ENCODE measurements around the gene OR1N2. TPM values are rescaled to one million over a fixed set of nuclear protein-coding genes. Genes with fewer than 3 reads are reported as not detected.

Gene OR1N2
- total and polyA plus RNA-seq, 2 of the 8 experiments (the other 6 are each of a cell fraction or from before 2014, with no cell fraction given), result not detected

DNA sequence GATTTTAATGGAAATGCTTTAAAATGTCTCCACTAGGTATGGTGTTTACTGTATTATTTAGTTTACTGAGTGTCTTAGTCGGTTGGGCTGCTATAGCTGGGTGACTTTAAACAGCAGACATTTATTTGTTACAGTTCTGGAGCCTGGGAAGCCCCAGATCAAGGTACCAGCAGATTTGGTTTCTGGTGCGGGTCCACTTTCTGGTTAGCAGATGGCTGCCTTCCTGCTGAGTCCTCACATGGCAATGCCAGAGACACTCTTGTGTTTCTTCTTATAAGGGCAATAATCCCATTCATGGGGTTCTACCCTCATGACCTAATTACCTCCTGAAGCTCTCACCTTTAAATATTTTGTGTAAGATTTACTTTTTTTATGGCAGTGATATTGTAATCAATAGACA lies 34.7 kb upstream of the OR1N2 start:
- H3K18ac ChIP-seq (ENCODE audit: extremely low read depth, low read length), result no peak overlapping the region
- no peak overlapping the region for H3K14ac ChIP-seq (ENCODE audit: insufficient read length)
- no peak overlapping the region for H2BK120ac ChIP-seq (replicated peaks; ENCODE audit: low read depth, low read length)
- H3K79me1 ChIP-seq (ENCODE audit: low read depth, low read length), result no peaks in the 10 kb centered on the region
- no peak overlapping the region for H2BK5ac ChIP-seq (ENCODE audit: low read depth, low read length)
- 61% methylated on average over 2 of the region's 2 CpGs; no CpG with 5 or more reads in 1 of the 2 experiments for WGBS, 2 experiments (ENCODE audit: extremely low coverage in 1 of 2, insufficient coverage in 1 of 2, insufficient read length in 1 of 2, insufficient replicate concordance in 2 of 2, low coverage in 1 of 2, low lambda C conversion rate in 2 of 2, missing lambda C conversion rate in 1 of 2)
- no peak overlapping the region for H4K5ac ChIP-seq (ENCODE audit: insufficient read length, low read depth, low read length)
- no peak overlapping the region for H3K27ac ChIP-seq (ENCODE audit: low read depth, low read length)
- no peak overlapping the region for H3K9ac ChIP-seq (replicated peaks in 1 of 4; ENCODE audit: extremely low read depth in 1 of 4, low read depth in 3 of 4, low read length in 3 of 4)
- no peaks in the 10 kb centered on the region for H3K79me2 ChIP-seq (ENCODE audit: control insufficient read depth in 1 of 2, insufficient read depth in 2 of 2, low read length in 2 of 2)
- H2AK5ac ChIP-seq (ENCODE audit: low read depth, low read length), result no peak overlapping the region
- H4K20me1 ChIP-seq (replicated peaks in 1 of 2; ENCODE audit: control insufficient read depth in 1 of 2, insufficient read depth in 2 of 2, low read length in 2 of 2), result no peaks in the 10 kb centered on the region
- H4K91ac ChIP-seq (replicated peaks; ENCODE audit: insufficient read length, low read length), result no peak overlapping the region
- CTCF ChIA-PET (ENCODE audit: partially characterized antibody), result no interaction called here
- no peaks in the 10 kb centered on the region; a peak in 2 of 8 replicates for H3K36me3 ChIP-seq (ENCODE audit: control insufficient read depth in 2 of 4, insufficient read depth in 4 of 4, low read length in 3 of 4)
- H3K9me3 ChIP-seq (ENCODE audit: insufficient read depth in 2 of 2, low read depth in 1 of 2, low read length in 1 of 2), result peaks cover 65 to 77% of the 10 kb centered on the region in 2 experiments
- no peak overlapping the region for H3K23ac ChIP-seq (ENCODE audit: insufficient read length)
- H3K4me2 ChIP-seq (ENCODE audit: insufficient read depth in 1 of 2, low read depth in 2 of 2, low read length in 2 of 2), result no peak overlapping the region
- no peak overlapping the region for H2AFZ ChIP-seq (ENCODE audit: low read length)
- no peaks in the 10 kb centered on the region for H3K4me1 ChIP-seq (replicated peaks in 1 of 4; ENCODE audit: control insufficient read depth in 3 of 4, insufficient read depth in 4 of 4, low read length in 3 of 4)
- H3K4ac ChIP-seq (replicated peaks; ENCODE audit: insufficient read length, low read depth, low read length), result no peak overlapping the region
- no peaks in the 10 kb centered on the region; the same call in 1 of the 2 replicates for H3K23me2 ChIP-seq (ENCODE audit: low read depth, low read length)
- no peak for FAIRE-seq
- H3K27me3 ChIP-seq (replicated peaks in 1 of 4; ENCODE audit: control insufficient read depth in 3 of 4, extremely low read depth in 1 of 4, insufficient read depth in 3 of 4, low read length in 3 of 4), result no peaks in the 10 kb centered on the region
- H2BK20ac ChIP-seq (ENCODE audit: low read length), result no peak overlapping the region
- H2BK15ac ChIP-seq (ENCODE audit: low read length), result no peak overlapping the region
- no peak overlapping the region for H3K4me3 ChIP-seq (ENCODE audit: extremely low read depth in 1 of 4, insufficient read depth in 2 of 4, low read depth in 3 of 4, low read length in 4 of 4)
- H4K8ac ChIP-seq (ENCODE audit: extremely low read depth, insufficient read depth, low read length), result no peak overlapping the region
- no peak for DNase-seq (ENCODE audit: low read depth in 1 of 2, low spot score in 2 of 2)
- POLR2A ChIA-PET (ENCODE audit: partially characterized antibody), result no interaction called here
- no peak overlapping the region for H3K56ac ChIP-seq (replicated peaks; ENCODE audit: insufficient read length, low read depth, low read length)
- H2BK12ac ChIP-seq (ENCODE audit: low read depth, low read length), result no peak overlapping the region
- TF ChIP-seq POU5F1 (IDR thresholded peaks at IDR 0.05; ENCODE audit: low read depth, low read length), result no peak
- TF ChIP-seq SP2 (IDR thresholded peaks at IDR 0.05; ENCODE audit: low read length), result no peak
- no peak for TF ChIP-seq RNF2 (IDR thresholded peaks at IDR 0.05; ENCODE audit: borderline replicate concordance, low read depth, low read length, missing control alignments, poor library complexity, severe bottlenecking)
- TF ChIP-seq CBX8 (IDR thresholded peaks at IDR 0.05; ENCODE audit: borderline replicate concordance, low read depth, low read length), result no peak
- TF ChIP-seq E2F6 (IDR thresholded peaks at IDR 0.05), result no peak
- TF ChIP-seq, protein P1, sequence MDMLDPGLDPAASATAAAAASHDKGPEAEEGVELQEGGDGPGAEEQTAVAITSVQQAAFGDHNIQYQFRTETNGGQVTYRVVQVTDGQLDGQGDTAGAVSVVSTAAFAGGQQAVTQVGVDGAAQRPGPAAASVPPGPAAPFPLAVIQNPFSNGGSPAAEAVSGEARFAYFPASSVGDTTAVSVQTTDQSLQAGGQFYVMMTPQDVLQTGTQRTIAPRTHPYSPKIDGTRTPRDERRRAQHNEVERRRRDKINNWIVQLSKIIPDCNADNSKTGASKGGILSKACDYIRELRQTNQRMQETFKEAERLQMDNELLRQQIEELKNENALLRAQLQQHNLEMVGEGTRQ (IDR thresholded peaks at IDR 0.05; ENCODE audit: low read length), result no peak
- no peak for TF ChIP-seq CTBP2 (IDR thresholded peaks at IDR 0.05; ENCODE audit: borderline replicate concordance, insufficient read depth, insufficient read length, low read length)
- TF ChIP-seq, protein P2, sequence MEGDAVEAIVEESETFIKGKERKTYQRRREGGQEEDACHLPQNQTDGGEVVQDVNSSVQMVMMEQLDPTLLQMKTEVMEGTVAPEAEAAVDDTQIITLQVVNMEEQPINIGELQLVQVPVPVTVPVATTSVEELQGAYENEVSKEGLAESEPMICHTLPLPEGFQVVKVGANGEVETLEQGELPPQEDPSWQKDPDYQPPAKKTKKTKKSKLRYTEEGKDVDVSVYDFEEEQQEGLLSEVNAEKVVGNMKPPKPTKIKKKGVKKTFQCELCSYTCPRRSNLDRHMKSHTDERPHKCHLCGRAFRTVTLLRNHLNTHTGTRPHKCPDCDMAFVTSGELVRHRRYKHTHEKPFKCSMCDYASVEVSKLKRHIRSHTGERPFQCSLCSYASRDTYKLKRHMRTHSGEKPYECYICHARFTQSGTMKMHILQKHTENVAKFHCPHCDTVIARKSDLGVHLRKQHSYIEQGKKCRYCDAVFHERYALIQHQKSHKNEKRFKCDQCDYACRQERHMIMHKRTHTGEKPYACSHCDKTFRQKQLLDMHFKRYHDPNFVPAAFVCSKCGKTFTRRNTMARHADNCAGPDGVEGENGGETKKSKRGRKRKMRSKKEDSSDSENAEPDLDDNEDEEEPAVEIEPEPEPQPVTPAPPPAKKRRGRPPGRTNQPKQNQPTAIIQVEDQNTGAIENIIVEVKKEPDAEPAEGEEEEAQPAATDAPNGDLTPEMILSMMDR (IDR thresholded peaks at IDR 0.05; ENCODE audit: control extremely low read depth in 1 of 3, insufficient read depth in 1 of 3, low read depth in 1 of 3, low read length in 3 of 3), result no peak
- TF ChIP-seq SRF (IDR thresholded peaks at IDR 0.05; ENCODE audit: low read depth, low read length), result no peak

Data from H1 (cell line).